Keratinocyte (primary cell): ENCODE measurements around the gene TMEM271.
"Not testable (repeated sequence)": the region's sequence is repeated elsewhere in the genome, so short reads cannot be mapped to it uniquely, and the experiment has no call there.

Experiments
- EZH2 ChIP-seq: IDR thresholded peaks from one replicate; pipeline ENCODE4 v1.6.1; 2012; ENCODE audit warnings: inconsistent platforms, mild to moderate bottlenecking, low read length, moderate library complexity
- TF ChIP-seq, protein P1 (sequence below), 3 experiments: IDR thresholded peaks in 1 of 3; conservative IDR thresholded peaks in 1 of 3; optimal IDR thresholded peaks in 1 of 3; 2 replicates in 2 of 3; 3 replicates in 1 of 3; pipeline versions ENCODE3 to v1.5.1; 2011; ENCODE audit warnings: low read length in 3 of 3, mild to moderate bottlenecking in 3 of 3, moderate library complexity in 2 of 3, control low read depth in 1 of 3, inconsistent platforms in 1 of 3; ENCODE audit not compliant: insufficient read depth in 2 of 3; ENCODE audit errors: extremely low read depth in 1 of 3

DNA sequence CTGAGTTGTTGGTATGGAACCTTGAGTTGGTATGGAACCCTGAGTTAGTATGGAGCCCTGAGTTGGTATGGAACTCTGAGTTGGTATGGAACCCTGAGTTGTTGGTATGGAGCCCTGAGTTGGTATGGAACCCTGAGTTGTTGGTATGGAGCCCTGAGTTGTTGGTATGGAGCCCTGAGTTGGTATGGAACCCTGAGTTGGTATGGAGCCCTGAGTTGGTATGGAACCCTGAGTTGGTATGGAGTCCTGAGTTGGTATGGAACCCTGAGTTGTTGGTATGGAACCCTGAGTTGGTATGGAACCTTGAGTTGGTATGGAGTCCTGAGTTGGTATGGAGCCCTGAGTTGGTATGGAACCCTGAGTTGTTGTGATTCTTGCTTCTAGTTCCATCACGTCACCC is 10.5 kb downstream of the TMEM271 start:
- TF ChIP-seq, protein P1, sequence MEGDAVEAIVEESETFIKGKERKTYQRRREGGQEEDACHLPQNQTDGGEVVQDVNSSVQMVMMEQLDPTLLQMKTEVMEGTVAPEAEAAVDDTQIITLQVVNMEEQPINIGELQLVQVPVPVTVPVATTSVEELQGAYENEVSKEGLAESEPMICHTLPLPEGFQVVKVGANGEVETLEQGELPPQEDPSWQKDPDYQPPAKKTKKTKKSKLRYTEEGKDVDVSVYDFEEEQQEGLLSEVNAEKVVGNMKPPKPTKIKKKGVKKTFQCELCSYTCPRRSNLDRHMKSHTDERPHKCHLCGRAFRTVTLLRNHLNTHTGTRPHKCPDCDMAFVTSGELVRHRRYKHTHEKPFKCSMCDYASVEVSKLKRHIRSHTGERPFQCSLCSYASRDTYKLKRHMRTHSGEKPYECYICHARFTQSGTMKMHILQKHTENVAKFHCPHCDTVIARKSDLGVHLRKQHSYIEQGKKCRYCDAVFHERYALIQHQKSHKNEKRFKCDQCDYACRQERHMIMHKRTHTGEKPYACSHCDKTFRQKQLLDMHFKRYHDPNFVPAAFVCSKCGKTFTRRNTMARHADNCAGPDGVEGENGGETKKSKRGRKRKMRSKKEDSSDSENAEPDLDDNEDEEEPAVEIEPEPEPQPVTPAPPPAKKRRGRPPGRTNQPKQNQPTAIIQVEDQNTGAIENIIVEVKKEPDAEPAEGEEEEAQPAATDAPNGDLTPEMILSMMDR (optimal IDR thresholded peaks at IDR 0.05 in 1 of 3, IDR thresholded peaks at IDR 0.05 in 1 of 3, conservative IDR thresholded peaks at IDR 0.05 in 1 of 3; ENCODE audit: extremely low read depth in 1 of 3, insufficient read depth in 2 of 3, low read length in 3 of 3) = not testable (repeated sequence)
- not testable (repeated sequence) for TF ChIP-seq EZH2
